WTC11 (cell line): Measurements from ENCODE around the gene VSTM2B. TPM values are rescaled to one million over a fixed set of nuclear protein-coding genes. Genes with fewer than 3 reads are reported as not detected.

ENCODE experiments used
- ATAC-seq: fragments of 200-7000 bp; cut with Tn5 transposase; 2 replicates; pipeline ENCODE4 v1.10.0; 2021; ENCODE audit warnings: mild to moderate bottlenecking, moderate library complexity
- CTCF ChIA-PET: fragments of 300-600 bp; sonication (Branson Sonifier 250); formaldehyde crosslinking; loops from one replicate; lab custom pipeline; 2021; ENCODE audit warnings: antibody characterized with exemption; lab: Charles Lee
- POLR2A ChIA-PET: fragments of 350-600 bp; sonication (Branson Sonifier 250); formaldehyde crosslinking; loops from one replicate; lab custom pipeline; 2021; ENCODE audit warnings: antibody characterized with exemption; lab: Charles Lee
- DNase-seq: peaks from one replicate; pipeline ENCODE4 v3.0.0; 2021; ENCODE audit warnings: low spot score
- H3K27ac Mint-ChIP-seq: 2 replicates; pipeline ENCODE4 v1.8.0; 2021; ENCODE audit warnings: mixed read lengths
- H3K27me3 Mint-ChIP-seq: 2 replicates; pipeline ENCODE4 v1.8.0; 2021; ENCODE audit warnings: low read depth, mild to moderate bottlenecking, moderate library complexity, mixed read lengths
- H3K36me3 Mint-ChIP-seq: 2 replicates; pipeline ENCODE4 v1.8.0; 2021; ENCODE audit warnings: mixed read lengths
- H3K4me1 Mint-ChIP-seq: 2 replicates; pipeline ENCODE4 v1.8.0; 2022; ENCODE audit warnings: mixed read lengths
- H3K4me3 Mint-ChIP-seq: 2 replicates; pipeline ENCODE4 v1.8.0; 2021; ENCODE audit warnings: mild to moderate bottlenecking, moderate library complexity, mixed read lengths
- H3K9me3 Mint-ChIP-seq: 2 replicates; pipeline ENCODE4 v1.8.0; 2021; ENCODE audit warnings: mixed read lengths
- ATF3 ChIP-seq: sonication (generic); formaldehyde crosslinking; conservative IDR thresholded peaks from 2 replicates; pipeline ENCODE4 v1.8.1; 2022; ENCODE audit warnings: mild to moderate bottlenecking, missing genetic modification reagents
- CREB1 ChIP-seq: sonication (generic); formaldehyde crosslinking; IDR thresholded peaks from 2 replicates; pipeline ENCODE4 v1.8.0; 2023; ENCODE audit warnings: mild to moderate bottlenecking, missing genetic modification reagents
- EMX1 ChIP-seq: fragments of 250-450 bp; sonication (Bioruptor Pico); IDR thresholded peaks from 2 replicates; pipeline ENCODE4 v1.8.0; 2021; ENCODE audit warnings: mild to moderate bottlenecking
- ETV6 ChIP-seq: sonication (generic); formaldehyde crosslinking; IDR thresholded peaks from 2 replicates; pipeline ENCODE4 v1.8.1; 2022; ENCODE audit warnings: mild to moderate bottlenecking, missing genetic modification reagents
- HMGA2 ChIP-seq: fragments of 250-450 bp; sonication (Bioruptor Pico); IDR thresholded peaks from 2 replicates; pipeline ENCODE4 v1.4.0; 2021; ENCODE audit warnings: mild to moderate bottlenecking, moderate library complexity
- IRF1 ChIP-seq: sonication (generic); formaldehyde crosslinking; IDR thresholded peaks from 2 replicates; pipeline ENCODE4 v1.8.0; 2023; ENCODE audit warnings: missing genetic modification reagents
- MYBL2 ChIP-seq: sonication (generic); formaldehyde crosslinking; IDR thresholded peaks from 2 replicates; pipeline ENCODE4 v1.8.1; 2023; ENCODE audit warnings: mild to moderate bottlenecking, moderate library complexity, missing genetic modification reagents
- SMAD3 ChIP-seq: sonication (generic); formaldehyde crosslinking; IDR thresholded peaks from 2 replicates; pipeline ENCODE4 v1.8.0; 2022; ENCODE audit warnings: missing genetic modification reagents, mild to moderate bottlenecking, borderline replicate concordance
- SOX15 ChIP-seq: fragments of 250-450 bp; sonication (Bioruptor Pico); IDR thresholded peaks from 2 replicates; pipeline ENCODE4 v1.9.0; 2021; ENCODE audit warnings: mild to moderate bottlenecking
- ZNF232 ChIP-seq: sonication (generic); formaldehyde crosslinking; IDR thresholded peaks from 2 replicates; pipeline ENCODE4 v1.8.0; 2022; ENCODE audit warnings: mild to moderate bottlenecking, missing genetic modification reagents
- ZNF317 ChIP-seq: sonication (generic); formaldehyde crosslinking; IDR thresholded peaks from 2 replicates; pipeline ENCODE4 v1.8.1; 2023; ENCODE audit warnings: low read depth, mild to moderate bottlenecking, moderate library complexity, missing genetic modification reagents, borderline replicate concordance
- ZNF425 ChIP-seq: fragments of 250-450 bp; sonication (Bioruptor Pico); conservative IDR thresholded peaks from 2 replicates; pipeline ENCODE4 v1.9.0; 2021; ENCODE audit warnings: mild to moderate bottlenecking
- ZNF671 ChIP-seq: fragments of 250-450 bp; sonication (Bioruptor Pico); IDR thresholded peaks from 2 replicates; pipeline ENCODE4 v1.8.0; 2021; ENCODE audit warnings: mild to moderate bottlenecking
- ZSCAN18 ChIP-seq: fragments of 250-450 bp; sonication (Bioruptor Pico); IDR thresholded peaks from 2 replicates; pipeline ENCODE4 v2.1.2; 2022; ENCODE audit warnings: mild to moderate bottlenecking, moderate library complexity
- total RNA-seq: library from RNA; stranded (reverse); gene quantifications from 3 replicates; pipeline ENCODE4 v1.2.3, GENCODE V29; 2021
- TF ChIP-seq, protein P1 (sequence below): sonication (generic); formaldehyde crosslinking; IDR thresholded peaks from 2 replicates; pipeline ENCODE4 v1.8.1; 2023; ENCODE audit warnings: mild to moderate bottlenecking, missing genetic modification reagents, moderate library complexity
- TF ChIP-seq, protein P2 (sequence below): sonication (generic); formaldehyde crosslinking; IDR thresholded peaks from 2 replicates; pipeline ENCODE4 v1.8.1; 2022; ENCODE audit warnings: low read depth, mild to moderate bottlenecking, moderate library complexity, missing genetic modification reagents, borderline replicate concordance
- TF ChIP-seq, protein P3 (sequence below): sonication (generic); formaldehyde crosslinking; IDR thresholded peaks from 2 replicates; pipeline ENCODE4 v1.8.1; 2022; ENCODE audit warnings: mild to moderate bottlenecking, missing genetic modification reagents, moderate library complexity, borderline replicate concordance
- TF ChIP-seq, protein P4 (sequence below): fragments of 250-450 bp; sonication (Bioruptor Pico); IDR thresholded peaks from 2 replicates; pipeline ENCODE4 v1.9.0; 2021; ENCODE audit warnings: moderate library complexity, mild to moderate bottlenecking, inconsistent platforms, borderline replicate concordance
- TF ChIP-seq, protein P5 (sequence below): sonication (generic); formaldehyde crosslinking; IDR thresholded peaks from 2 replicates; pipeline ENCODE4 v1.8.1; 2022; ENCODE audit warnings: low read depth, missing genetic modification reagents, borderline replicate concordance
- TF ChIP-seq, protein P6 (sequence below): sonication (generic); formaldehyde crosslinking; conservative IDR thresholded peaks from 2 replicates; pipeline ENCODE4 v1.8.1; 2023; ENCODE audit warnings: mild to moderate bottlenecking, low read depth, missing genetic modification reagents, moderate library complexity

VSTM2B gene
- total RNA-seq, 1 experiment from 2014 or later: 3.2 TPM

GRCh38 chr19:29519146-29519545 is 6.6 kb upstream of the VSTM2B start (continued):
- TF ChIP-seq ZNF317 (CRISPR knock-in tag) (no peak), ZNF671 (no peak), MYBL2 (CRISPR knock-in tag) (no peak), ETV6 (CRISPR knock-in tag) (no peak)
- TF ChIP-seq, protein P1, sequence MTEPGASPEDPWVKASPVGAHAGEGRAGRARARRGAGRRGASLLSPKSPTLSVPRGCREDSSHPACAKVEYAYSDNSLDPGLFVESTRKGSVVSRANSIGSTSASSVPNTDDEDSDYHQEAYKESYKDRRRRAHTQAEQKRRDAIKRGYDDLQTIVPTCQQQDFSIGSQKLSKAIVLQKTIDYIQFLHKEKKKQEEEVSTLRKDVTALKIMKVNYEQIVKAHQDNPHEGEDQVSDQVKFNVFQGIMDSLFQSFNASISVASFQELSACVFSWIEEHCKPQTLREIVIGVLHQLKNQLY (CRISPR knock-in tag): no peak
- TF ChIP-seq, all 79 proteins: peak for 0

GRCh38 chr19:29519931-29520330 is 5.9 kb upstream of the VSTM2B start:
- DNase-seq (no peak), ATAC-seq (no peak)
- H3K27ac Mint-ChIP-seq: no peak overlapping the region
- POLR2A ChIA-PET: no interaction called here
- TF ChIP-seq SMAD3 (no peak), CREB1 (CRISPR knock-in tag) (no peak), IRF1 (CRISPR knock-in tag) (no peak), EMX1 (CRISPR knock-in tag) (no peak)
- no peaks in the 10 kb centered on the region for H3K9me3 Mint-ChIP-seq
- peaks cover 45% of the 10 kb centered on the region for H3K27me3 Mint-ChIP-seq
- H3K4me1 Mint-ChIP-seq: peaks cover 4% of the 10 kb centered on the region; the same call in 1 of the 2 replicates
- no peaks in the 10 kb centered on the region for H3K36me3 Mint-ChIP-seq
- no peak overlapping the region for H3K4me3 Mint-ChIP-seq
- CTCF ChIA-PET: interaction anchor here (1.4 kb wide), 1 partner anchor 8 kb away, joined by 7 read pairs; no protein-coding TSS in a partner anchor

GRCh38 chr19:29520390-29520789 is 5.4 kb upstream of the VSTM2B start:
- Mint-ChIP-seq H3K36me3 (no peaks in the 10 kb centered on the region), H3K27ac (no peak overlapping the region), H3K9me3 (no peaks in the 10 kb centered on the region), H3K4me3 (no peak overlapping the region), H3K4me1 (peaks cover 4% of the 10 kb centered on the region; the same call in 1 of the 2 replicates), H3K27me3 (peaks cover 48% of the 10 kb centered on the region)
- ChIA-PET POLR2A (no interaction called here), CTCF (interaction anchor here (1.4 kb wide), 1 partner anchor 8 kb away, joined by 7 read pairs; no protein-coding TSS in a partner anchor)
- no peak for DNase-seq
- no peak for ATAC-seq
- TF ChIP-seq, protein P2, sequence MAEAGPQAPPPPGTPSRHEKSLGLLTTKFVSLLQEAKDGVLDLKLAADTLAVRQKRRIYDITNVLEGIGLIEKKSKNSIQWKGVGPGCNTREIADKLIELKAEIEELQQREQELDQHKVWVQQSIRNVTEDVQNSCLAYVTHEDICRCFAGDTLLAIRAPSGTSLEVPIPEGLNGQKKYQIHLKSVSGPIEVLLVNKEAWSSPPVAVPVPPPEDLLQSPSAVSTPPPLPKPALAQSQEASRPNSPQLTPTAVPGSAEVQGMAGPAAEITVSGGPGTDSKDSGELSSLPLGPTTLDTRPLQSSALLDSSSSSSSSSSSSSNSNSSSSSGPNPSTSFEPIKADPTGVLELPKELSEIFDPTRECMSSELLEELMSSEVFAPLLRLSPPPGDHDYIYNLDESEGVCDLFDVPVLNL: no peak
- TF ChIP-seq ATF3 (CRISPR knock-in tag): no peak
- TF ChIP-seq SOX15 (CRISPR knock-in tag): no peak
- no peak for TF ChIP-seq ZNF232 (CRISPR knock-in tag)
- TF ChIP-seq, protein P3, sequence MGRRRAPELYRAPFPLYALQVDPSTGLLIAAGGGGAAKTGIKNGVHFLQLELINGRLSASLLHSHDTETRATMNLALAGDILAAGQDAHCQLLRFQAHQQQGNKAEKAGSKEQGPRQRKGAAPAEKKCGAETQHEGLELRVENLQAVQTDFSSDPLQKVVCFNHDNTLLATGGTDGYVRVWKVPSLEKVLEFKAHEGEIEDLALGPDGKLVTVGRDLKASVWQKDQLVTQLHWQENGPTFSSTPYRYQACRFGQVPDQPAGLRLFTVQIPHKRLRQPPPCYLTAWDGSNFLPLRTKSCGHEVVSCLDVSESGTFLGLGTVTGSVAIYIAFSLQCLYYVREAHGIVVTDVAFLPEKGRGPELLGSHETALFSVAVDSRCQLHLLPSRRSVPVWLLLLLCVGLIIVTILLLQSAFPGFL (CRISPR knock-in tag): no peak
- no peak for TF ChIP-seq HMGA2 (CRISPR knock-in tag)
- no peak for TF ChIP-seq ZNF425 (CRISPR knock-in tag)
- TF ChIP-seq, protein P4, sequence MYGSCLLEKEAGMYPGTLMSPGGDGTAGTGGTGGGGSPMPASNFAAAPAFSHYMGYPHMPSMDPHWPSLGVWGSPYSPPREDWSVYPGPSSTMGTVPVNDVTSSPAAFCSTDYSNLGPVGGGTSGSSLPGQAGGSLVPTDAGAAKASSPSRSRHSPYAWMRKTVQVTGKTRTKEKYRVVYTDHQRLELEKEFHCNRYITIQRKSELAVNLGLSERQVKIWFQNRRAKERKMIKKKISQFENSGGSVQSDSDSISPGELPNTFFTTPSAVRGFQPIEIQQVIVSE (CRISPR knock-in tag): no peak
- no peak for TF ChIP-seq ZSCAN18 (CRISPR knock-in tag)
- TF ChIP-seq, protein P5, sequence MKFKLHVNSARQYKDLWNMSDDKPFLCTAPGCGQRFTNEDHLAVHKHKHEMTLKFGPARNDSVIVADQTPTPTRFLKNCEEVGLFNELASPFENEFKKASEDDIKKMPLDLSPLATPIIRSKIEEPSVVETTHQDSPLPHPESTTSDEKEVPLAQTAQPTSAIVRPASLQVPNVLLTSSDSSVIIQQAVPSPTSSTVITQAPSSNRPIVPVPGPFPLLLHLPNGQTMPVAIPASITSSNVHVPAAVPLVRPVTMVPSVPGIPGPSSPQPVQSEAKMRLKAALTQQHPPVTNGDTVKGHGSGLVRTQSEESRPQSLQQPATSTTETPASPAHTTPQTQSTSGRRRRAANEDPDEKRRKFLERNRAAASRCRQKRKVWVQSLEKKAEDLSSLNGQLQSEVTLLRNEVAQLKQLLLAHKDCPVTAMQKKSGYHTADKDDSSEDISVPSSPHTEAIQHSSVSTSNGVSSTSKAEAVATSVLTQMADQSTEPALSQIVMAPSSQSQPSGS (CRISPR knock-in tag): no peak
- no peak for TF ChIP-seq ZNF671
- TF ChIP-seq, protein P6, sequence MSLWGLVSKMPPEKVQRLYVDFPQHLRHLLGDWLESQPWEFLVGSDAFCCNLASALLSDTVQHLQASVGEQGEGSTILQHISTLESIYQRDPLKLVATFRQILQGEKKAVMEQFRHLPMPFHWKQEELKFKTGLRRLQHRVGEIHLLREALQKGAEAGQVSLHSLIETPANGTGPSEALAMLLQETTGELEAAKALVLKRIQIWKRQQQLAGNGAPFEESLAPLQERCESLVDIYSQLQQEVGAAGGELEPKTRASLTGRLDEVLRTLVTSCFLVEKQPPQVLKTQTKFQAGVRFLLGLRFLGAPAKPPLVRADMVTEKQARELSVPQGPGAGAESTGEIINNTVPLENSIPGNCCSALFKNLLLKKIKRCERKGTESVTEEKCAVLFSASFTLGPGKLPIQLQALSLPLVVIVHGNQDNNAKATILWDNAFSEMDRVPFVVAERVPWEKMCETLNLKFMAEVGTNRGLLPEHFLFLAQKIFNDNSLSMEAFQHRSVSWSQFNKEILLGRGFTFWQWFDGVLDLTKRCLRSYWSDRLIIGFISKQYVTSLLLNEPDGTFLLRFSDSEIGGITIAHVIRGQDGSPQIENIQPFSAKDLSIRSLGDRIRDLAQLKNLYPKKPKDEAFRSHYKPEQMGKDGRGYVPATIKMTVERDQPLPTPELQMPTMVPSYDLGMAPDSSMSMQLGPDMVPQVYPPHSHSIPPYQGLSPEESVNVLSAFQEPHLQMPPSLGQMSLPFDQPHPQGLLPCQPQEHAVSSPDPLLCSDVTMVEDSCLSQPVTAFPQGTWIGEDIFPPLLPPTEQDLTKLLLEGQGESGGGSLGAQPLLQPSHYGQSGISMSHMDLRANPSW (CRISPR knock-in tag): no peak
- TF ChIP-seq ZNF317 (CRISPR knock-in tag): no peak
